Esophagus squamous epithelium (tissue), 5 donors: Measurements from ENCODE around the gene TBX2. TPM values are rescaled to one million over a fixed set of nuclear protein-coding genes. Genes with fewer than 3 reads are reported as not detected.
A peak's percentile ranks its signal among the peaks of the same experiment; 100 is the strongest.
"Not testable (repeated sequence)": the region's sequence is repeated elsewhere in the genome, so short reads cannot be mapped to it uniquely, and the experiment has no call there.

Experiments used
- DNase-seq: peaks from one replicate; lab custom pipeline; 2025; lab: John Stamatoyannopoulos, UW
- H3K27ac ChIP-seq, 4 donors: fragments of 200-600 bp; sonication (generic); one replicate each; pipeline ENCODE4 v1.5.1; 2016 to 2019; ENCODE audit warnings: mild to moderate bottlenecking in 1 of 4
- H3K27me3 ChIP-seq, 4 donors: fragments of 200-600 bp; sonication (generic); 1 replicate in 3 of 4; 2 replicates in 1 of 4; pipeline versions ENCODE4 v1.5.1 to v1.6.0; 2017 to 2021; ENCODE audit warnings: antibody characterized with exemption in 1 of 4
- H3K36me3 ChIP-seq, 3 donors: fragments of 200-600 bp; sonication (generic); one replicate each; pipeline ENCODE4 v1.5.1; 2016 to 2019
- H3K4me1 ChIP-seq, 3 donors: fragments of 200-600 bp; sonication (generic); one replicate each; pipeline ENCODE4 v1.5.1; 2017 to 2019
- H3K4me3 ChIP-seq, 4 donors: fragments of 200-600 bp; sonication (generic); 1 replicate in 3 of 4; 2 replicates in 1 of 4; pipeline ENCODE4 v1.5.1; 2016 to 2019; ENCODE audit warnings: mild to moderate bottlenecking in 2 of 4, moderate library complexity in 1 of 4
- H3K9me3 ChIP-seq, 3 donors: fragments of 200-600 bp; sonication (generic); one replicate each; pipeline ENCODE4 v1.5.1; 2016 to 2019
- POLR2A ChIP-seq, 4 donors: fragments of 450-650 bp; IDR thresholded peaks; one replicate each; pipeline ENCODE4 v1.6.1; 2017; ENCODE audit warnings: antibody characterized with exemption in 4 of 4, mild to moderate bottlenecking in 4 of 4, moderate library complexity in 3 of 4
- whole genome bisulfite sequencing, 2 donors: methylation state at CpG; one replicate each; pipeline ENCODE4 v1.1.5; 2018; 5-methylcytosine and 5-hydroxymethylcytosine counted together
- intact Hi-C: fragments of 100-400 bp; cut with DNase I; formaldehyde crosslinking; loops from one replicate; pipeline ENCODE4 v1.15.0; 2022
- total RNA-seq, 4 donors: library from RNA; depleted of rRNA; stranded (reverse); fragments of >200 nt; gene quantifications; one replicate each; pipeline ENCODE4 v1.1.0, GENCODE V29; 2016
- TF ChIP-seq, protein P1 (sequence below), 6 experiments: fragments of 450-650 bp in 4 of 6; fragments of 200-600 bp in 2 of 6; sonication (generic) in 2 of 6; IDR thresholded peaks; one replicate each; pipeline ENCODE4 v1.5.1; 2016 to 2019; ENCODE audit warnings: antibody characterized with exemption in 6 of 6, mild to moderate bottlenecking in 4 of 6, moderate library complexity in 4 of 6
- donor health status: DM: yes; HTN: yes; CAD: no.

TBX2 gene
- total RNA-seq, 4 donors from 2014 or later: 2.2 to 13.4 (median 4.2) TPM

DNA sequence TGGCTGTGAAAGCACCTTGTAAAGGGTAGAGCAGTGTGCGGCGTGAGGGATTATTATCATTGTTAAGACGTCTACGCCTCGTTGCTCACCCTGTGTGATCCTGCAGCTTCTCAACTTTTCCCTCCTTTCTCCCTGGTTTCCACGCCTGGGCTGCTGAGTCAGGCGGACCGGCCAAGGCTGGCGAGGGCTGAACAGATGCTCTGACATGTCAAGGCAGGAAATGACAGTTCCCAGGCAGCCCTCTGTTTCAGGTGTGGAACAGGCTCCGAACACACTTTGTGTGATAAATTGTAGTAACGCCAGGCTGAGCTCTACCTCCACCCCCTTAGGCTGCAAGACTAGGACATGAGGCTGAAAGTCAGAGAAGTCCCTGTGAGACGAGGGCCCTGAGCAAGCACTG is 46.0 kb upstream of the TBX2 start:
- H3K4me3 ChIP-seq: no peak overlapping the region
- no peaks in the 10 kb centered on the region for H3K9me3 ChIP-seq
- 59 to 61% methylated on average over 10 of the region's 12 CpGs for WGBS, 2 donors
- DNase-seq: no peak
- H3K36me3 ChIP-seq: no peaks in the 10 kb centered on the region
- TF ChIP-seq POLR2A (IDR thresholded peaks at IDR 0.05): no peak
- TF ChIP-seq, protein P1, sequence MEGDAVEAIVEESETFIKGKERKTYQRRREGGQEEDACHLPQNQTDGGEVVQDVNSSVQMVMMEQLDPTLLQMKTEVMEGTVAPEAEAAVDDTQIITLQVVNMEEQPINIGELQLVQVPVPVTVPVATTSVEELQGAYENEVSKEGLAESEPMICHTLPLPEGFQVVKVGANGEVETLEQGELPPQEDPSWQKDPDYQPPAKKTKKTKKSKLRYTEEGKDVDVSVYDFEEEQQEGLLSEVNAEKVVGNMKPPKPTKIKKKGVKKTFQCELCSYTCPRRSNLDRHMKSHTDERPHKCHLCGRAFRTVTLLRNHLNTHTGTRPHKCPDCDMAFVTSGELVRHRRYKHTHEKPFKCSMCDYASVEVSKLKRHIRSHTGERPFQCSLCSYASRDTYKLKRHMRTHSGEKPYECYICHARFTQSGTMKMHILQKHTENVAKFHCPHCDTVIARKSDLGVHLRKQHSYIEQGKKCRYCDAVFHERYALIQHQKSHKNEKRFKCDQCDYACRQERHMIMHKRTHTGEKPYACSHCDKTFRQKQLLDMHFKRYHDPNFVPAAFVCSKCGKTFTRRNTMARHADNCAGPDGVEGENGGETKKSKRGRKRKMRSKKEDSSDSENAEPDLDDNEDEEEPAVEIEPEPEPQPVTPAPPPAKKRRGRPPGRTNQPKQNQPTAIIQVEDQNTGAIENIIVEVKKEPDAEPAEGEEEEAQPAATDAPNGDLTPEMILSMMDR (IDR thresholded peaks at IDR 0.05): no peak
- H3K4me1 ChIP-seq: peaks cover 0 to 51% (median 16%) of the 10 kb centered on the region in 3 donors
- intact Hi-C loops: no loop called here
- H3K27ac ChIP-seq: peak overlapping the region in 3 of 4 donors; percentile 34 to 45 (median 35)
- no peaks in the 10 kb centered on the region for H3K27me3 ChIP-seq

DNA sequence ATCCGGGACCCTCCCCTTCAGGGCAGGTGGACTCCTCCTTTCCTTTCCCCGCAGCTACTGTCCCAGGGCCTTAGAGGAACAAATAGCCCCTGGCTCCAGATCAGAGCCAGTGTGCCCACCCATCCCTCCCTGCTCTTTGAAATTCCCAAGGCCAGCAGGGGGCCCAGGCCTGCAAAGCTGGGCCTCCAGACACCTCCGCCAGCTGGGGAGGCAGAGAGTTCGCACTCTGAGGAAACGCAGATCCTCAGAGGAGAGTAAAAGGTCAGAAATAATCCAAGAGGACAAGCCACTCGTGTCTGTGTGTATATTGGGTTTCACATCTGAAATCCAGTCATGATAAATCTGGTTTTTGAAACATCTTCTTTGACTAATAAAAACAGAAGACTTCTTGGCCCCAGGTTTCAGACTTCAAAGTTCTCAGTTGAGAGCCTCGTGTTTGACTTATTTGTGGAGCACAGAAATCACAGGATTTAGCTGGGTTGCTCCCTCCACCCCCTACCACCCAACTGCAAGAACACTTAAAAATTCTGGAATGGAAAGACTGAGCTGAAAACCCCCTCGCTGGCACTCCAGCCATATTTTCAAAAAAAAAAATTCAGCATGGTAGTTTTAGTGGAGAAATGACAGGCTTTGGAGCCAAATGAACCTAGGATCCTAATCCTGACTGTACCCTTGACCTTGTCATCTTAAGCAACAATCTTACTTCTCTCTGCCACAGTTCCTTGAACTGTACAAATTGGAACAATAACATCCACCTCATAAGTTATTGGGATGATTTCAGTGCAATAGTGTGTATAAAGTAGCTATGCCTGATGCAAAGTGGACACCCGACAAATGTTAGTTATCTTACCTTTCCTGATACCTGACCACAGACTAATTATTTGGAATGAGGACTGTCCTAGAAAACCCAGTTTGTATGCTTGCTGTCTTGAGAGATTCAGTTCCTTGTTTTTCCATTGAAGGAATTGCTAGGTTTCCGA is 44.5 kb upstream of the TBX2 start:
- H3K4me1 ChIP-seq: peaks cover 0 to 59% (median 16%) of the 10 kb centered on the region in 3 donors
- no peak for TF ChIP-seq POLR2A (IDR thresholded peaks at IDR 0.05)
- TF ChIP-seq, protein P1 (IDR thresholded peaks at IDR 0.05): no peak

DNA sequence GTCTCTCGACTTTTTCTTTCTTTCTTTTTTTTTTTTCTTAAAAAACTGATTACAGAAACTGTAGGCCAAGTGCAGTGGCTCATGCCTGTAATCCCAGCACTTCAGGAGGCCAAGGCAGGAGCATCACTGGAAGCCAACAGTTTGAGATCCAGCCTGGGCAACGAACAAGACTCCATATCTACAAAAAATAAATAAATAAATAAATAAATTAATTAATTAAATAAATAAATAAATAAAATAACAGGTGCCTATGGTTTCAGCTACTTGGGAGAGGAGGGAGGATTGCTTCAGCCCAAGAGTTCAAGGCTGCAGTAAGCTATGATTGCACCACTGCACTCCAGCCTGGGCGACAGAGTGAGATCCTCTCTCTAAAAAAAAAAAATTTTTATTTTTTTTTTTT is 42.6 kb upstream of the TBX2 start:
- H3K27ac ChIP-seq: peak overlapping the region in 2 of 4 donors; percentile 17 to 79
- intact Hi-C loops, H3K4me3 ChIP-seq, DNase-seq, H3K9me3 ChIP-seq, H3K36me3 ChIP-seq, H3K27me3 ChIP-seq: not testable (repeated sequence)
- 72 to 74% methylated on average over 3 of the region's 3 CpGs for WGBS, 2 donors
- peaks cover 0 to 76% (median 31%) of the 10 kb centered on the region in 3 donors for H3K4me1 ChIP-seq

More for the DNA sequence above, 44.5 kb upstream of the TBX2 start:
- no peak for DNase-seq
- intact Hi-C loops: no loop called here
- WGBS, 2 donors: 86 to 89% methylated on average over 9 to 10 of the region's 10 CpGs
- Histone ChIP-seq H3K36me3 (no peaks in the 10 kb centered on the region), H3K27ac (peak overlapping the region in 1 of 4 donors; percentile 66), H3K27me3 (no peaks in the 10 kb centered on the region), H3K4me3 (no peak overlapping the region), H3K9me3 (no peaks in the 10 kb centered on the region)

DNA sequence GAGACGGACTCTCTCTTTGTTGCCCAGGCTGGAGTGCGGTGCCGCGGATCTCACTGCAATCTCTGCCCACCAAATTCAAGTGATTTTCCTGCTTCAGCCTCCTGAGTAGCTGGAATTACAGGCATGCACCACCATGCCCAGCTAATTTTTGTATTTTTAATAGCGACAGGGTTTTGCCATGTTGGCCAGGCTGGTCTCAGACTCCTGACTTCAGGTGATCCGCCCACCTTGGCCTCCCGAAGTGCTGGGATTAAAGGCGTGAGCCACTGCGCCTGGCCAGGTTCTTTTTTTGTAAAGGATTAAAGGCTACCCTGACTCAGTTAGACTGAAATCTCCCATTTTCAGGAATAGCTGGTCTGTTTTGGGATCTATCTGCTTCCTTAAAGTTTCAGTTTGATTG is 40.1 kb upstream of the TBX2 start:
- H3K36me3 ChIP-seq, DNase-seq, H3K27me3 ChIP-seq, intact Hi-C loops, H3K4me3 ChIP-seq, H3K27ac ChIP-seq, H3K9me3 ChIP-seq: not testable (repeated sequence)
- peaks cover 0 to 56% (median 22%) of the 10 kb centered on the region in 3 donors for H3K4me1 ChIP-seq
- 70 to 83% methylated on average over 9 of the region's 9 CpGs for WGBS, 2 donors

DNA sequence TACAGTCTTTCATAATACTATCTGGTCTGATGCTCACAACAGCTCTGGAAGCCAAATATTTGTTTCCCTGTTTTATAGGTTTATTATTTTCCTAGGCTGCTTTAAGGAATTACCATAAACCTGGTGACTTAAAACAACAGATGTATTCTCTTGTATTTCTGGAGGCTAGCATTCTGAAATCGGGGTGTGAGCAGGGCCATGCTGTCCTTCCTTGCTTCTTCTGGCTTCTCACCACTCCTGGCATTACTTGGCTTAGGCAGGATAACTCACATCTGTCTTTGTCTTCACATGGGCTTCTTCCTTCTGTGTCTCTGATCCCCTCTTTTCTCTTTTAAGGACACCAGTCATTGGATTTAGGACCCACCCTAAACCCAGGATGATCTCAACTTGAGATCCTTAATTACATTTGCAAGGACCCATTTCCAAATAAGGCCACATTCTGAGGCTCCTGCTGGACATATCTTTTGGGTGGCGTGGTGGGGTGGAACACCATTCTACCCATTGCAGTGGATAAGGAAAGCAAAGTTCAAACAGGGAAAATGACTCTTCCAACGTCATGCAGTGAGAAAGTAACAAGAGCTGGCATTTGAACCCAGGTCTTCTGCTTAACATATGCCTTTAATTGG is 39.2 kb upstream of the TBX2 start:
- H3K9me3 ChIP-seq: no peaks in the 10 kb centered on the region
- WGBS, 2 donors: 86 to 93% methylated on average over 2 to 3 of the region's 3 CpGs
- no peak for TF ChIP-seq POLR2A (IDR thresholded peaks at IDR 0.05)
- TF ChIP-seq, protein P1 (IDR thresholded peaks at IDR 0.05): no peak
- intact Hi-C loops: no loop called here
- no peaks in the 10 kb centered on the region for H3K36me3 ChIP-seq
- no peak overlapping the region for H3K4me3 ChIP-seq
- no peak for DNase-seq
- H3K27ac ChIP-seq: no peak overlapping the region
- H3K27me3 ChIP-seq: no peaks in the 10 kb centered on the region
- H3K4me1 ChIP-seq: peaks cover 0 to 48% (median 22%) of the 10 kb centered on the region in 3 donors

DNA sequence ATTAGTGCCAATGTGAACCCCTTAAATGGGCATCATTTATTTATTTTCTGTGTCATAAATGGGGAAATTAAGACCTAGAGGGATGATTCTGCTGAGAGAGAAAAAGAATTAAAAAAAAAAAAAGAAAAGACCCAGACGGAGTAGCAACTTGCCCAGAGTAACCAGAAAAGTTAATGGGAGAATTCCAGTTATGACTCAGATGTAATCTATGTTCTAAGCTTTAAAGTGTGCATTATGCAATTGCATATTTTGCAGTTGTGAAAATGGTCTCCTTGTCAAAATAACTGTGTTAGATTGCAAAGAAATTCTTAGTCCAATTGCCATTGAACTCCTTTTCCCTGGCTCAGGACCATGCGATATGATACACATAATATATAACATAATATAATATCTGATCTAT is 38.6 kb upstream of the TBX2 start:
- 32 to 44% methylated on average over 2 of the region's 2 CpGs for WGBS, 2 donors
- H3K27ac ChIP-seq: no peak overlapping the region
- H3K4me1 ChIP-seq: peaks cover 0 to 42% (median 19%) of the 10 kb centered on the region in 3 donors
- intact Hi-C loops: no loop called here
- H3K27me3 ChIP-seq: no peaks in the 10 kb centered on the region
- no peaks in the 10 kb centered on the region for H3K9me3 ChIP-seq
- no peaks in the 10 kb centered on the region for H3K36me3 ChIP-seq
- no peak for DNase-seq
- no peak for TF ChIP-seq POLR2A (IDR thresholded peaks at IDR 0.05)
- TF ChIP-seq, protein P1 (IDR thresholded peaks at IDR 0.05): no peak
- H3K4me3 ChIP-seq: no peak overlapping the region
